OCI-LY3 (cell line): ENCODE data around the gene DDO.

Experiments
- H2AFZ ChIP-seq: fragments of 200-600, 300-600 bp; shearing (Covaris generic); 2 replicates; pipeline ENCODE4 v1.6.0; 2014; ENCODE audit warnings: antibody characterized with exemption, low read depth, low read length
- H3K27ac ChIP-seq: fragments of 200-600, 300-600 bp; sonication (generic); 2 replicates; pipeline ENCODE4 v1.5.1; 2014; ENCODE audit warnings: mild to moderate bottlenecking, low read length, moderate library complexity, mixed read lengths
- H3K27me3 ChIP-seq: fragments of 200-600, 300-600 bp; sonication (generic); 2 replicates; pipeline ENCODE4 v1.6.1; 2014; ENCODE audit warnings: low read depth, low read length, mixed read lengths
- H3K36me3 ChIP-seq: fragments of 200-600, 300-600 bp; sonication (generic); replicated peaks from 2 replicates; pipeline ENCODE3; 2014; ENCODE audit warnings: low read depth, low read length, mixed read lengths
- H3K4me1 ChIP-seq: fragments of 300-600, 200-600 bp; sonication (generic); 2 replicates; pipeline ENCODE4 v1.6.1; 2014; ENCODE audit warnings: low read length, mixed read lengths
- H3K4me2 ChIP-seq: fragments of 200-600, 300-600 bp; sonication (generic); 2 replicates; pipeline ENCODE4 v1.6.1; 2014; ENCODE audit warnings: low read length, mixed read lengths
- H3K4me3 ChIP-seq: fragments of 300-600, 200-600 bp; sonication (generic); 2 replicates; pipeline ENCODE4 v1.5.1; 2014; ENCODE audit warnings: antibody characterized with exemption, mild to moderate bottlenecking, low read length, moderate library complexity
- H3K79me2 ChIP-seq: fragments of 300-600, 200-600 bp; shearing (Covaris generic); 2 replicates; pipeline ENCODE4 v1.6.1; 2014; ENCODE audit warnings: mild to moderate bottlenecking, low read length, mixed read lengths
- H3K9ac ChIP-seq: fragments of 300-600, 200-600 bp; shearing (Covaris generic); 2 replicates; pipeline ENCODE4 v1.6.0; 2014; ENCODE audit warnings: mild to moderate bottlenecking, low read length, moderate library complexity
- H3K9me3 ChIP-seq: fragments of 200-600, 300-600 bp; shearing (Covaris generic); 2 replicates; pipeline ENCODE4 v1.6.1; 2014; ENCODE audit warnings: low read length, mixed read lengths; ENCODE audit not compliant: insufficient read depth
- H4K20me1 ChIP-seq: fragments of 200-600, 300-600 bp; sonication (generic); 2 replicates; pipeline ENCODE4 v1.6.1; 2016; ENCODE audit warnings: low read length, mixed read lengths; ENCODE audit not compliant: insufficient read depth
- CTCF ChIP-seq: fragments of 200-600, 300-600 bp; sonication (generic); IDR thresholded peaks from 2 replicates; pipeline ENCODE4 v1.5.1; 2014; ENCODE audit warnings: antibody characterized with exemption, low read length, low read depth
- EZH2phosphoT487 ChIP-seq: fragments of 200-600 bp; shearing (Covaris generic); IDR thresholded peaks from 2 replicates; pipeline ENCODE4 v1.6.1; 2018; ENCODE audit warnings: antibody characterized with exemption, mixed run types, low read depth

DDO gene

GRCh38 chr6:110448846-110449540 lies 33.6 kb upstream of the DDO start:
- no peak overlapping the region for H3K27ac ChIP-seq
- no peaks in the 10 kb centered on the region for H3K4me1 ChIP-seq
- no peaks in the 10 kb centered on the region for H3K9me3 ChIP-seq
- no peaks in the 10 kb centered on the region for H3K79me2 ChIP-seq
- no peaks in the 10 kb centered on the region for H3K27me3 ChIP-seq
- no peak for TF ChIP-seq CTCF
- no peak for TF ChIP-seq EZH2phosphoT487
- no peak overlapping the region for H3K4me3 ChIP-seq
- H3K36me3 ChIP-seq = no peaks in the 10 kb centered on the region
- no peak overlapping the region for H3K9ac ChIP-seq
- no peak overlapping the region for H2AFZ ChIP-seq
- no peaks in the 10 kb centered on the region for H4K20me1 ChIP-seq
- H3K4me2 ChIP-seq = no peak overlapping the region

- H3K9me3 ChIP-seq = no peaks in the 10 kb centered on the region
Observed at GRCh38 chr6:110447761-110448160, 32.4 kb upstream of the DDO start.

GRCh38 chr6:110446405-110446804 lies 31.0 kb upstream of the DDO start:
- Histone ChIP-seq H3K4me2 (no peak overlapping the region), H2AFZ (no peak overlapping the region), H3K4me3 (no peak overlapping the region), H3K79me2 (no peaks in the 10 kb centered on the region), H3K27me3 (no peaks in the 10 kb centered on the region), H3K9me3 (no peaks in the 10 kb centered on the region), H3K27ac (no peak overlapping the region), H3K4me1 (no peaks in the 10 kb centered on the region), H3K9ac (no peak overlapping the region), H3K36me3 (no peaks in the 10 kb centered on the region), H4K20me1 (no peaks in the 10 kb centered on the region)
- TF ChIP-seq CTCF (no peak), EZH2phosphoT487 (no peak)

More at GRCh38 chr6:110447761-110448160, 32.4 kb upstream of the DDO start:
- Histone ChIP-seq H3K4me2 (no peak overlapping the region), H3K27ac (no peak overlapping the region), H4K20me1 (no peaks in the 10 kb centered on the region), H3K9ac (no peak overlapping the region), H3K36me3 (no peaks in the 10 kb centered on the region), H3K27me3 (no peaks in the 10 kb centered on the region), H3K4me1 (no peaks in the 10 kb centered on the region), H3K79me2 (no peaks in the 10 kb centered on the region), H2AFZ (no peak overlapping the region), H3K4me3 (no peak overlapping the region)
- TF ChIP-seq CTCF (no peak), EZH2phosphoT487 (no peak)

GRCh38 chr6:110440026-110440425 lies 24.7 kb upstream of the DDO start:
- H3K4me2 ChIP-seq = no peak overlapping the region
- no peak overlapping the region for H3K27ac ChIP-seq
- H3K4me3 ChIP-seq = no peak overlapping the region
- H3K27me3 ChIP-seq = no peaks in the 10 kb centered on the region
- H3K79me2 ChIP-seq = no peaks in the 10 kb centered on the region
- no peaks in the 10 kb centered on the region for H3K9me3 ChIP-seq
- no peaks in the 10 kb centered on the region for H3K4me1 ChIP-seq
- no peaks in the 10 kb centered on the region for H3K36me3 ChIP-seq
- no peaks in the 10 kb centered on the region for H4K20me1 ChIP-seq
- H2AFZ ChIP-seq = no peak overlapping the region
- H3K9ac ChIP-seq = no peak overlapping the region
- TF ChIP-seq EZH2phosphoT487 = no peak
- TF ChIP-seq CTCF = no peak
